Nephron progenitor cell (in vitro differentiated cells): ENCODE data around the gene RICTOR.

Experiments
- DNase-seq: peaks from one replicate; pipeline ENCODE4 v3.0.0; 2021
- H3K27ac Mint-ChIP-seq: 2 replicates; pipeline ENCODE4 v1.8.0; 2021; ENCODE audit warnings: mild to moderate bottlenecking, moderate library complexity, mixed read lengths
- H3K27me3 Mint-ChIP-seq: 2 replicates; pipeline ENCODE4 v1.8.0; 2021; ENCODE audit warnings: mild to moderate bottlenecking, low read depth, mixed read lengths; ENCODE audit not compliant: poor library complexity
- H3K36me3 Mint-ChIP-seq: 2 replicates; pipeline ENCODE4 v1.8.0; 2021; ENCODE audit warnings: low read depth, mixed read lengths
- H3K4me1 Mint-ChIP-seq: 2 replicates; pipeline ENCODE4 v1.8.0; 2021; ENCODE audit warnings: mixed read lengths
- H3K4me3 Mint-ChIP-seq: 2 replicates; pipeline ENCODE4 v1.8.0; 2021; ENCODE audit warnings: mild to moderate bottlenecking, moderate library complexity, mixed read lengths
- H3K9me3 Mint-ChIP-seq: 2 replicates; pipeline ENCODE4 v1.8.0; 2021; ENCODE audit warnings: mild to moderate bottlenecking, moderate library complexity, mixed read lengths
- CTCF ChIP-seq: fragments of 200-600 bp; sonication (generic); IDR thresholded peaks from 2 replicates; pipeline ENCODE4 v1.5.0; 2021; ENCODE audit warnings: antibody characterized with exemption

RICTOR gene

DNA sequence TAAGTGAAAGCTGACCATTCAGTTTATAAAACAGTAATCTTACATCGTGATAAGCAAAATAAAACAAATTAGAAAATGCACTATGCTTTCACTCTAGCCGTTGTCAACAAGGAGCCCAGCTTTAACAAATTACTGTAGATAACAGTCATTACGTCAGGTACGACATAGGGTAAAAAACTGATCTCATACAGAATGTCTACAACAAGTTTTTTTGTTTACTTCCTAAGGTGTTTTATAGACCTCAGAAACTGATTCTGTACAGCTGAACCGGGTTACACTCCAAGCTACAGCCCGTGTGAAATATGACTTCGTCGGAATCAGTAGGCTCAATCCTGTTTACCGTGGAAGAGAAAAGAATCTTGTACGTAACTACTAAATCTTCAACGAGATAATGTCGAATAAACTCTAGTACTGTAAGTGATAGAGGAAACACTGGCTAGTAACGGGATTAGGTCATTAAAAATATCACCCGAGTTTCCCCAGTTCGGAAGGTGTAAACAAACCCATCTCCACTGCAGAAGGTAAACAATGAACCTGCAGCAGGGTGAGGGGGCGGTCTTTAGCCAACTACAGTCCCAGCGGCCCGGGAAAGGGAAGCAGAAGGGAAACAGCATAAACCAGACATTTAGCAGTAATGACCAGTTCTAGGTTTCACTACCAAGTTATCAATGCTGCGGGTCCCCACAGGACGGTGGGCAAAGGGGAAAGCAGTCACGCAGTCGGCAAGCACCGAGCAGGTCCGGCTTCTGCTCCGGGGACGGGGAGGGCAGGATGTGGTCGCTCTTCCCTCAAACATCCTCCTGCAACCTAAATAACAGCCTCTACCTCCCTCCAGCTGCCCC, 1.1 kb downstream of the RICTOR start:
- no peak for TF ChIP-seq CTCF
- Mint-ChIP-seq H3K27me3 (peaks cover 4% of the 10 kb centered on the region), H3K36me3 (peaks cover 19% of the 10 kb centered on the region), H3K4me1 (peaks cover 26% of the 10 kb centered on the region), H3K4me3 (peak overlapping the region; percentile 97), H3K9me3 (peaks cover under 1% of the 10 kb centered on the region), H3K27ac (peak overlapping the region; percentile 99)
- peak; percentile 52 for DNase-seq

DNA sequence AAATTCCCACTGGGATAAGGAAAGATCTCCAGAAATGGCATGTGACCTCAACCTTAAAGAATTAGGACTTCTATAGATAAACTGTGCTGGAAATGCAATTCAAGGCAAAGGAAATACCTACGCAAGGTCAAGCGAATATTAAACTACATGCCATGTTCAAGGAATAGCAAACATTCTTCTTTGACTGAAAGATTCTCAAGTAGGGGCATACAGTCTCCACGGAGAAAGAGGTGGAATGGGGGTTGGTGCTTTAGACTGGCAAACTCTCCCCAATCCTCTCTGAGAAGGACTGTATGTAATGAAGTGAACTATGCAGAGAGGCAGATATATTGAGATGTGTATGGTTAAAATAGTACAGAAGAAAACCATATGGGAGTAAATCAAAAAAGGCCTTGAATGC, 6.1 kb downstream of the RICTOR start:
- TF ChIP-seq CTCF = no peak
- Mint-ChIP-seq H3K36me3 (peaks cover 53% of the 10 kb centered on the region), H3K27ac (no peak overlapping the region), H3K27me3 (no peaks in the 10 kb centered on the region), H3K4me1 (peaks cover 12% of the 10 kb centered on the region), H3K4me3 (no peak overlapping the region), H3K9me3 (peaks cover 28% of the 10 kb centered on the region)
- DNase-seq = no peak

DNA sequence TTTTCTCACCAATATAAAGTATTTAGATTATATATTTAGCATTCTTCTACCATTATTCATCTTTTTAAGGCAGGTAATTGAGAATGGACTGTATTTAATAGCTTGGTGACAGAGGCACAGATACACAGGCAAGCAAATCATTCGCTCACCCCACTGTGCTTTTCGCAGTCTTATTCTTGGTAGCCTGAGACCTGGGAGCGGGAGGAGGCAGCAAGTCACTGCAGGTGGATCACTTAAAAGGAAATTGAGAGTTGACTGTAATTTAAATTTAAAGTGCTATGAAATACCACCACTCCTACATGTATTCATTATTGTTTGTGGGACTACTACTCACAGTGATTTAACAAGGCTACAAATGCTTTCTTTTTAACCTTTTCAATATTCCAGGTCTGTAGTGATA, 9.7 kb downstream of the RICTOR start:
- TF ChIP-seq CTCF = no peak
- H3K9me3 Mint-ChIP-seq = peaks cover 28% of the 10 kb centered on the region
- peaks cover 47% of the 10 kb centered on the region for H3K36me3 Mint-ChIP-seq
- no peak overlapping the region for H3K27ac Mint-ChIP-seq
- no peaks in the 10 kb centered on the region for H3K27me3 Mint-ChIP-seq
- no peak overlapping the region for H3K4me3 Mint-ChIP-seq
- H3K4me1 Mint-ChIP-seq = no peaks in the 10 kb centered on the region
- no peak for DNase-seq

DNA sequence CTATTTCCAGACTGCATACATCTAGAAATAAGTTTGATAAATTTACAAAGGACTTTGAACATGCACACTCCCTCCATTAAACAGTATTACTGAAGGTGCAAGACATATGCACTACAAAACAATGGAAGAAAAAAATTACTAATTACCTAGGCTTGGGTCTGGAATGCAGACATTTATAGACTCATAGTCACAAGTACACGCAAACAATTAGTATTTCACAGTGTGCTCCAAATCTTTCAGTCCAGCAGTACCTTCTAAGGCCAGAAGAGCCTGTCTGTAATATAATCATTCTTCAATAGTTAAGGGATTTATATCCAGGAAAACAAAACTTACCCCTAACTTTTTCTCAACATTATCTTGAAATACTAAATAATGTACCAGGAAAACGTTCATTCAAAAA, 11.2 kb downstream of the RICTOR start:
- Mint-ChIP-seq H3K27ac (no peak overlapping the region), H3K27me3 (no peaks in the 10 kb centered on the region), H3K4me1 (no peaks in the 10 kb centered on the region), H3K9me3 (peaks cover 26% of the 10 kb centered on the region), H3K4me3 (no peak overlapping the region), H3K36me3 (peaks cover 32% of the 10 kb centered on the region)
- no peak for TF ChIP-seq CTCF
- DNase-seq = no peak

GRCh38 chr5:39062530-39062929, 11.7 kb downstream of the RICTOR start:
- no peak overlapping the region for H3K27ac Mint-ChIP-seq
- no peak for TF ChIP-seq CTCF
- no peaks in the 10 kb centered on the region for H3K27me3 Mint-ChIP-seq
- H3K9me3 Mint-ChIP-seq = peaks cover 21% of the 10 kb centered on the region
- DNase-seq = no peak
- no peaks in the 10 kb centered on the region for H3K4me1 Mint-ChIP-seq
- no peak overlapping the region for H3K4me3 Mint-ChIP-seq
- peaks cover 27% of the 10 kb centered on the region for H3K36me3 Mint-ChIP-seq

DNA sequence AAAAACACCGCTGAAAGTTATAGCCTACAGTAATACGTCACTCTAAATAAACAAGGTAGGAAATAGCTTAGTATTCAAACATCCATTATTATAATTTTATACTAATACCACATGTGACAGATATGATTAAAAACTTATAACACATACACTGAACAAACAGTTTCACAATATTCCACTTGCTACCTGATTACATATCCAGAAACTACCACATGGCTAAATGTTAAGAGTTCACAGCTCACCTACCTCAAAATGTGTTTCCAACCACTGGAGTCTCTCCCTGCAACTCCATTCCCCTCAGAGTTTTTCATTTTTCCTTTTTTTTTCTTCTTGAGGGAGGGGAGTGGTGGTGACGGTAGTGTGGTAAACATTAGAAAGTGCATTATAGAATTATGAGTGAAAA, 12.1 kb downstream of the RICTOR start:
- H3K27ac Mint-ChIP-seq = no peak overlapping the region
- H3K4me1 Mint-ChIP-seq = no peaks in the 10 kb centered on the region
- no peak for TF ChIP-seq CTCF
- H3K4me3 Mint-ChIP-seq = no peak overlapping the region
- no peaks in the 10 kb centered on the region for H3K27me3 Mint-ChIP-seq
- DNase-seq = no peak
- peaks cover 17% of the 10 kb centered on the region for H3K9me3 Mint-ChIP-seq
- H3K36me3 Mint-ChIP-seq = peaks cover 23% of the 10 kb centered on the region
